ENCODE measurements around the gene SPDEF. TPM values are rescaled to one million over a fixed set of nuclear protein-coding genes. Genes with fewer than 3 reads are reported as not detected.

The SPDEF gene
- total and polyA plus RNA-seq, 10 of the 15 experiments (the other 5 are each of a cell fraction or from before 2014, with no cell fraction given): not detected

- in situ Hi-C loops (cut with MboI): no loop called here
- POLR2A ChIA-PET: interaction anchor here (1.0 kb wide), 1 partner anchor 10 kb away, joined by 4 read pairs; no protein-coding TSS in a partner anchor
- Histone ChIP-seq H3K27ac (ENCODE audit: control insufficient read depth, insufficient read depth) (no peak overlapping the region), H3K9me3 (replicated peaks; ENCODE audit: control insufficient read depth, insufficient read depth, low read length) (no peaks in the 10 kb centered on the region), H3K9ac (ENCODE audit: control insufficient read depth, insufficient read depth, low read length) (no peak overlapping the region), H3K4me3 (no peak overlapping the region), H4K20me1 (ENCODE audit: control insufficient read depth, insufficient read depth) (no peaks in the 10 kb centered on the region), H3K36me3 (ENCODE audit: control insufficient read depth in 2 of 2, insufficient read depth in 2 of 2, low read length in 1 of 2) (no peaks in the 10 kb centered on the region), H3K4me1 (ENCODE audit: control insufficient read depth, insufficient read depth, low read length) (no peaks in the 10 kb centered on the region), H2AFZ (ENCODE audit: control insufficient read depth, low read depth, low read length) (no peak overlapping the region), H3K4me2 (ENCODE audit: control insufficient read depth, insufficient read depth) (no peak overlapping the region), H3K27me3 (replicated peaks in 1 of 2; ENCODE audit: control insufficient read depth in 2 of 2, insufficient read depth in 2 of 2, low read length in 1 of 2) (no peaks in the 10 kb centered on the region; a peak in 1 of 4 replicates), H3K79me2 (ENCODE audit: control insufficient read depth, insufficient read depth, low read length) (no peaks in the 10 kb centered on the region)
- SMC1A ChIA-PET (ENCODE audit: uncharacterized antibody, unreplicated experiment): no interaction called here
- DNase-seq (ENCODE audit: low read depth, low spot score): no peak
- RAD21 ChIA-PET (ENCODE audit: unreplicated experiment): no interaction called here
- intact Hi-C loops (cut with micrococcal nuclease; ENCODE audit: unreplicated experiment): no loop called here
- 55% methylated on average over 10 of the region's 15 CpGs for WGBS (ENCODE audit: insufficient coverage, insufficient replicate concordance, low lambda C conversion rate, missing lambda C conversion rate)
- FAIRE-seq: no peak
- CTCF ChIA-PET: interaction anchor here (1.2 kb wide), 1 partner anchor 513 kb away, joined by 3 read pairs; no protein-coding TSS in a partner anchor
- no peak for ATAC-seq
- BruUV-seq (replicated peaks): no TSS peak
- TF ChIP-seq CREB1 (IDR thresholded peaks at IDR 0.05; ENCODE audit: low read depth): no peak
- TF ChIP-seq NFYA (IDR thresholded peaks at IDR 0.05; ENCODE audit: borderline replicate concordance, low read depth, low read length): no peak
- TF ChIP-seq ATF3 (IDR thresholded peaks at IDR 0.05; ENCODE audit: borderline replicate concordance, extremely low read depth, low read depth, low read length): no peak
- no peak for TF ChIP-seq SMAD5 (IDR thresholded peaks at IDR 0.05; ENCODE audit: low read depth)
- TF ChIP-seq NFXL1 (IDR thresholded peaks at IDR 0.05; ENCODE audit: borderline replicate concordance): no peak
- TF ChIP-seq CHD4 (IDR thresholded peaks at IDR 0.05): no peak
- TF ChIP-seq BCLAF1 (IDR thresholded peaks at IDR 0.05): no peak
- no peak for TF ChIP-seq ZNF274 (IDR thresholded peaks at IDR 0.05; ENCODE audit: insufficient read depth, insufficient read length)
- TF ChIP-seq ZBTB33 (IDR thresholded peaks at IDR 0.05): no peak
- no peak for TF ChIP-seq USF1 (IDR thresholded peaks at IDR 0.05; ENCODE audit: borderline replicate concordance, extremely low read length, insufficient read depth, low read depth, low read length)
- no peak for TF ChIP-seq REST (IDR thresholded peaks at IDR 0.05; ENCODE audit: low read depth, low read length)
- TF ChIP-seq ZNF622 (IDR thresholded peaks at IDR 0.05): no peak
- no peak for TF ChIP-seq ASH2L (IDR thresholded peaks at IDR 0.05; ENCODE audit: borderline replicate concordance, low read depth)
- no peak for TF ChIP-seq SPI1 (IDR thresholded peaks at IDR 0.05; ENCODE audit: borderline replicate concordance, insufficient read depth, low read depth, low read length)
Observed at GRCh38 chr6:34562861-34563512, 6.9 kb upstream of the SPDEF start.

All from GM12878 (cell line).